ENCODE results near the gene SLC49A3. TPM values are rescaled to one million over a fixed set of nuclear protein-coding genes. Genes with fewer than 3 reads are reported as not detected.

The SLC49A3 gene
- polyA plus RNA-seq, 1 experiment, result 2.8 TPM

DNA sequence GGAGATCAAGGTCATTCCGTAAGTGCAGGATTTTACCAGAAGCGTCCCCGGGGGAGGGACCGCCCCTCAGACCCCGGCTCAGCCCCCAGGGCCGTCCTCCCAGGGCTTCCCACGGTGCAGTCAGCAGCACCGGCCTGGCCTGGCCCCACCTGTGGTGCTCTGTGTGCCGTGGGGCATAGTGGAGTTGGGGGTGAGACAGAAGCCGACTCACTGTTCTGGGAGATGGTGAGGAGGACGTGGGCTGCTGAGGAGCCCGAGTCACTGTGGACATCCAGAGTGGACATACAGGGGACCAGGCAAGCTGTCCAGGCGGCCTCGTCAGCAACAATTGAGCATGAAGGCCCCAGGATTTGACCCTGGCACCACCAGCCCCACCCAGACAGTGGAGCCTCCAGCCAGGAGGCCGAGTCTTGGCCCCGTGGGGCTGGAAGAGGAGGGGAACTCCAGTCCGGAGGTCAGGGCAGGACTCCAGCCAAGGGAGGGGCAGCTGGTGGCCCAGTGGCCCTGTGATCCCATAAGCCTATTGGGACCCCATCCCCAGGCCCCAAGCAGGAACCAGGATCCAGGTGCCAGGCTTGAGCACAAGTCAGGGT, 34.0 kb downstream of the SLC49A3 start:
- no peak for DNase-seq (ENCODE audit: low read depth)
- TF ChIP-seq, protein P1, sequence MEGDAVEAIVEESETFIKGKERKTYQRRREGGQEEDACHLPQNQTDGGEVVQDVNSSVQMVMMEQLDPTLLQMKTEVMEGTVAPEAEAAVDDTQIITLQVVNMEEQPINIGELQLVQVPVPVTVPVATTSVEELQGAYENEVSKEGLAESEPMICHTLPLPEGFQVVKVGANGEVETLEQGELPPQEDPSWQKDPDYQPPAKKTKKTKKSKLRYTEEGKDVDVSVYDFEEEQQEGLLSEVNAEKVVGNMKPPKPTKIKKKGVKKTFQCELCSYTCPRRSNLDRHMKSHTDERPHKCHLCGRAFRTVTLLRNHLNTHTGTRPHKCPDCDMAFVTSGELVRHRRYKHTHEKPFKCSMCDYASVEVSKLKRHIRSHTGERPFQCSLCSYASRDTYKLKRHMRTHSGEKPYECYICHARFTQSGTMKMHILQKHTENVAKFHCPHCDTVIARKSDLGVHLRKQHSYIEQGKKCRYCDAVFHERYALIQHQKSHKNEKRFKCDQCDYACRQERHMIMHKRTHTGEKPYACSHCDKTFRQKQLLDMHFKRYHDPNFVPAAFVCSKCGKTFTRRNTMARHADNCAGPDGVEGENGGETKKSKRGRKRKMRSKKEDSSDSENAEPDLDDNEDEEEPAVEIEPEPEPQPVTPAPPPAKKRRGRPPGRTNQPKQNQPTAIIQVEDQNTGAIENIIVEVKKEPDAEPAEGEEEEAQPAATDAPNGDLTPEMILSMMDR (IDR thresholded peaks at IDR 0.05; ENCODE audit: insufficient read depth, low read depth, low read length), result no peak
- H3K4me3 ChIP-seq (ENCODE audit: low read depth, low read length), result no peak overlapping the region
- H3K36me3 ChIP-seq (ENCODE audit: control insufficient read depth, insufficient read depth, low read length), result no peaks in the 10 kb centered on the region
- CTCF ChIA-PET, result no interaction called here
- POLR2A ChIA-PET, result no interaction called here
- no peaks in the 10 kb centered on the region for H3K27me3 ChIP-seq (ENCODE audit: control insufficient read depth, insufficient read depth, low read length)

- POLR2A ChIA-PET, result no interaction called here
- CTCF ChIA-PET, result no interaction called here
- Histone ChIP-seq H3K4me3 (ENCODE audit: low read depth, low read length) (no peak overlapping the region), H3K27me3 (ENCODE audit: control insufficient read depth, insufficient read depth, low read length) (no peaks in the 10 kb centered on the region), H3K36me3 (ENCODE audit: control insufficient read depth, insufficient read depth, low read length) (no peaks in the 10 kb centered on the region)
- TF ChIP-seq, protein P1 (IDR thresholded peaks at IDR 0.05; ENCODE audit: insufficient read depth, low read depth, low read length), result no peak
- DNase-seq (ENCODE audit: low read depth), result no peak
Observed at GRCh38 chr4:654503-654845, 34.5 kb downstream of the SLC49A3 start.

DNA sequence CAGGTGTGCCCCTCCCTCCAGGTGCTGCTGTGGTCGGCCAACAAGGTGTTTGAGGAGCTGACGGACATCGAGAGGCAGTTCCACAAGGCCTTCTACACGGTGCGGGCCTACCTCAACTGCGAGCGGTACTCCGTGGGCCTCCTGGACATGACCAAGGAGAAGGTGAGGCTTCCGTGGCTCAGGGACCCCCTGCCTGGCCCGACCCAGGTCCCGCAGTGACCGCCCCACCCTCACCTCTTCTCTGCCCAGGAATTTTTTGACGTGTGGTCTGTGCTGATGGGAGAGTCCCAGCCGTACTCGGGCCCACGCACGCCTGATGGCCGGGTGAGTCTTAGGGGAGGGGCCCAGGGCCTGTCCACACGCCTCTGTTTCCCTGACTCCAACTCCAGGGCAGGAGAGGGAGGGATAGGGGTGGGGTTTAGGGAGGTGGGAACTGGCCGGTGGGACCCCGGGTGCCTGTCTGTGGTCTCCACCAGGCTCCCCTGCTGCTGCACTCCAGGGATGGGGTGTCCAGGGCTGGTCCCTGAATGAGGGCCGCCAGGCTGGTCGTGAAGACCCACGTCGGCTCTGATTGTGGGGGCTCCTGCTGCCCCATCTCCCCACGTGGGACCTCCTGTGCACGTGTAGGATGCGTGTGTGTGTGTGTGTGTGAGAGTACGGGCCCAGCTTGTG, 35.0 kb downstream of the SLC49A3 start:
- TF ChIP-seq, protein P1 (IDR thresholded peaks at IDR 0.05; ENCODE audit: insufficient read depth, low read depth, low read length), result no peak
- Histone ChIP-seq H3K4me3 (ENCODE audit: low read depth, low read length) (no peak overlapping the region), H3K27me3 (ENCODE audit: control insufficient read depth, insufficient read depth, low read length) (no peaks in the 10 kb centered on the region), H3K36me3 (ENCODE audit: control insufficient read depth, insufficient read depth, low read length) (no peaks in the 10 kb centered on the region)
- ChIA-PET CTCF (no interaction called here), POLR2A (no interaction called here)
- DNase-seq (ENCODE audit: low read depth), result no peak

DNA sequence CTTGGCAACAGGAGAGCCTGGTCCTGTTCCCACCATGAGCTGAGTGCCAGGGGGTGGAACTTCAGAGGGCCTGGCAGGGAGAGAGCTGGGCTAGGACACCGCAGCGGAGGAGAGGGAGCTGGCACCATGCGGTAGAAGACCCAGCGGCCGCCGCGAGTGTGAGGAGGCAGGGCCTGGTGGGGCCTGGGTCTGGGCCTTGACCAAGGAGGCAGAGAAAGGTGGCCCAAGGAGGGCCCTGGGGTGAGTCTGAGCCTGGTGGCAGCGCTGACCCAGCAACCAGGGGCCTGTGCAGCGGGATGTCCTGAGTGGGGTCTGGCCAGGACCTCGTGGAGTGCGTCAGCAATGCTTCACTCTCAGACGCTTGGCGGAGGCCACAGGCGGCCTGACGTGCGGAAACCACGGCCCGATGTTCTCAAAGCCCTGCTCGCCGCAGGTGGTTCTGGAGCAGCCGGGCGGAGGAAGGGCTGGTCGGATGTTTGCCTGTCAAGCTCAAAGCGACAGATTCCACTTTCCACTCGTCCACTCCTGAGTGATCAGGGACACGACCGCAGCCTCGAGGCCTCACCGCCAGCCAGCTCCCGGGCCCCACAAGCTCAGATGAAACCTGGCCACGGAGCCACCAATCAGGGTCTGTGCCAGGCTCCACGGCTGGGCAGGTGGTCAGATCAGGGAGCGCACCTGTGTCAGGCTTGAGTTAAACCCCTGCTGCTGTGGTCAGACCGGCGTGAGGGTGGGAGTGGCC, 35.7 kb downstream of the SLC49A3 start:
- DNase-seq (ENCODE audit: low read depth), result no peak
- POLR2A ChIA-PET, result no interaction called here
- Histone ChIP-seq H3K36me3 (ENCODE audit: control insufficient read depth, insufficient read depth, low read length) (no peaks in the 10 kb centered on the region), H3K4me3 (ENCODE audit: low read depth, low read length) (no peak overlapping the region), H3K27me3 (ENCODE audit: control insufficient read depth, insufficient read depth, low read length) (no peaks in the 10 kb centered on the region)
- CTCF ChIA-PET, result no interaction called here
- TF ChIP-seq, protein P1 (IDR thresholded peaks at IDR 0.05; ENCODE audit: insufficient read depth, low read depth, low read length), result no peak

DNA sequence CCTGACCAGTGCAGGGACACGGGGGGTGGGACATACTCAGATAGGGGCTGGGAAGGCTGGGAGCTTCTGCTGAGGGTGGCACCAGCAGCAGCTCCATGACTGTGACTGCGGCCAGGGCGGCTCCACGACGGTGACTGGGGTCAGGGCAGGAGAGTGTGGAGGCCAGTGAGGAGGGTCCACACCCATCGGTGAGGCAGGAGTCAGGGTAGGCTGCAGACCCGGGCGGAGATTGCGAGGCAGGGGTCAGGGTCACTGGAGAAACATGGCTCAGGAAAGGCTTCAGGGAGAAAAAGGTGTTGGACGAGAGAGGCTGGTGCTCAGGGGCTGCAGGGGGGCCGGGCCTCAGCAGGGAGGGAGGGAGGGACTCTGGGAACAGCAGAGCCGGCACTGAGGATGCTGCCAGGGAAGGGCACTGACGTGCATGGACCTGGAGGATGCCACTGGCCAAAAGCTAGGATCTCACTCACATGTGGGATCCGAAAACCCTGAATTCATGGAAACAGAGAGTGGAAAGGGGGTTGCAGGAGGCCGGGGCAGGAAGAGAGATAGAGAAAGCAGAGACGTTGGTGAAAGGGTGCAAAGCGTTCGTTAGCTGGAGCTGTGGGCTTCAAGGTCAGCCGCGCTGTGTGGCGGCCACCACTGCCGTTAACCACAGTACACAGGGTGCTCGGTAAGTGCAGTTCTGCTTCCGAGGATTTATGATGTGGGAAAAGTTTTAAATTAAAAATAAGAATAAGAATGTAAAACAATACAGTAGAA, 36.9 kb downstream of the SLC49A3 start:
- DNase-seq (ENCODE audit: low read depth), result no peak
- Histone ChIP-seq H3K36me3 (ENCODE audit: control insufficient read depth, insufficient read depth, low read length) (no peaks in the 10 kb centered on the region), H3K27me3 (ENCODE audit: control insufficient read depth, insufficient read depth, low read length) (no peaks in the 10 kb centered on the region), H3K4me3 (ENCODE audit: low read depth, low read length) (no peak overlapping the region)
- TF ChIP-seq, protein P1 (IDR thresholded peaks at IDR 0.05; ENCODE audit: insufficient read depth, low read depth, low read length), result no peak
- ChIA-PET POLR2A (no interaction called here), CTCF (no interaction called here)
